A549 (cell line): ENCODE data around the gene SSH2. TPM values are rescaled to one million over a fixed set of nuclear protein-coding genes. Genes with fewer than 3 reads are reported as not detected.

Experiments used
- ATAC-seq, 2 experiments: fragments of 200-7000 bp in 1 of 2; fragments of >200 bp in 1 of 2; cut with Nextera tagmentation in 1 of 2; cut with Tn5 transposase in 1 of 2; 3 replicates each; pipeline versions ENCODE4 v1.8.0 to v1.9.1; 2018 to 2020; ENCODE audit warnings: mild to moderate bottlenecking in 1 of 2, moderate library complexity in 1 of 2
- CTCF ChIA-PET: fragments of 300-600 bp; sonication (Branson Sonifier 250); formaldehyde crosslinking; extraction: SDS; loops from one replicate; lab custom pipeline; 2021; ENCODE audit warnings: antibody characterized with exemption, inconsistent platforms; lab: Yijun Ruan, JAX
- POLR2A ChIA-PET: fragments of 350-600 bp; formaldehyde crosslinking; extraction: SDS; loops from one replicate; lab custom pipeline; 2021; ENCODE audit warnings: antibody characterized with exemption, inconsistent platforms; lab: Yijun Ruan, JAX
- DNase-seq, 2 experiments: peaks; one replicate each; pipeline versions ENCODE4 v3.0.0 to v3.0.0-alpha.2; 2011 to 2016; ENCODE audit warnings: low read depth in 1 of 2, low spot score in 1 of 2
- FAIRE-seq: peaks from 2 replicates; lab custom pipeline; 2011; peaks lifted over from hg19 to GRCh38; lab: Jason Lieb, UNC
- H3K27ac ChIP-seq, 2 experiments: fragments of >200 bp; sonication (Bioruptor Twin); formaldehyde crosslinking; 3 replicates each; pipeline ENCODE4 v1.5.1; 2016 to 2017
- H3K4me1 ChIP-seq: fragments of >200 bp; sonication (Bioruptor Twin); formaldehyde crosslinking; 3 replicates; pipeline ENCODE4 v1.6.1; 2016
- H3K4me2 ChIP-seq: fragments of >200 bp; sonication (Bioruptor Twin); formaldehyde crosslinking; 3 replicates; pipeline ENCODE4 v1.6.1; 2016
- H3K4me3 ChIP-seq: fragments of >200 bp; sonication (Bioruptor Twin); formaldehyde crosslinking; 3 replicates; pipeline ENCODE4 v1.5.1; 2016
- H3K9me3 ChIP-seq: fragments of >200 bp; sonication (Bioruptor Twin); formaldehyde crosslinking; 3 replicates; pipeline ENCODE4 v1.6.1; 2016
- BCL3 ChIP-seq: fragments of >200 bp; sonication (Bioruptor Twin); formaldehyde crosslinking; IDR thresholded peaks from 3 replicates; pipeline ENCODE4 v1.6.1; 2016
- BHLHE40 ChIP-seq: IDR thresholded peaks from 2 replicates; pipeline ENCODE4 v1.6.1; 2012; ENCODE audit warnings: low read depth, low read length, inconsistent platforms
- CHD2 ChIP-seq: fragments of 150-350 bp; IDR thresholded peaks from 2 replicates; pipeline ENCODE4 v1.6.1; 2014; ENCODE audit warnings: low read length; ENCODE audit not compliant: partially characterized antibody
- EHMT2 ChIP-seq: fragments of 200-600 bp; sonication (generic); IDR thresholded peaks from 2 replicates; pipeline ENCODE4 v1.6.1; 2016; ENCODE audit warnings: antibody characterized with exemption, low read depth, mild to moderate bottlenecking, moderate library complexity
- ESRRA ChIP-seq: fragments of 150-350 bp; IDR thresholded peaks from 2 replicates; pipeline ENCODE4 v1.6.1; 2014; ENCODE audit warnings: mild to moderate bottlenecking, low read length, borderline replicate concordance
- FOSB ChIP-seq: fragments of 250-450 bp; sonication (Bioruptor Pico); IDR thresholded peaks from 2 replicates; pipeline ENCODE4 v1.5.0; 2020; ENCODE audit warnings: mild to moderate bottlenecking, moderate library complexity
- FOXS1 ChIP-seq: fragments of 250-450 bp; sonication (Bioruptor Pico); IDR thresholded peaks from 2 replicates; pipeline ENCODE4 v1.5.0; 2020; ENCODE audit warnings: mild to moderate bottlenecking, moderate library complexity
- HDAC2 ChIP-seq: fragments of 200-600 bp; sonication (generic); IDR thresholded peaks from 2 replicates; pipeline ENCODE4 v1.6.1; 2016
- HEYL ChIP-seq: fragments of 250-450 bp; sonication (Bioruptor Pico); IDR thresholded peaks from 2 replicates; pipeline ENCODE4 v1.8.0; 2021; ENCODE audit warnings: mild to moderate bottlenecking, moderate library complexity
- HMGXB4 ChIP-seq: fragments of 250-450 bp; sonication (Bioruptor Pico); IDR thresholded peaks from 2 replicates; pipeline ENCODE4 v1.5.0; 2021; ENCODE audit warnings: mild to moderate bottlenecking, moderate library complexity, borderline replicate concordance
- HOXB13 ChIP-seq: fragments of 250-450 bp; sonication (Bioruptor Pico); IDR thresholded peaks from 2 replicates; pipeline ENCODE4 v1.5.0; 2020; ENCODE audit warnings: low read depth, mild to moderate bottlenecking, moderate library complexity
- JUNB ChIP-seq: fragments of >200 bp; sonication (Bioruptor Twin); formaldehyde crosslinking; IDR thresholded peaks from 2 replicates; pipeline ENCODE4 v1.6.1; 2016
- KDM5A ChIP-seq: fragments of 200-600 bp; sonication (generic); IDR thresholded peaks from 2 replicates; pipeline ENCODE4 v1.6.1; 2016; ENCODE audit warnings: antibody characterized with exemption, mild to moderate bottlenecking
- MAZ ChIP-seq: fragments of 150-350 bp; IDR thresholded peaks from 2 replicates; pipeline ENCODE4 v1.6.1; 2014; ENCODE audit warnings: antibody characterized with exemption, low read depth, low read length, borderline replicate concordance
- PHF8 ChIP-seq: fragments of 200-600 bp; sonication (generic); IDR thresholded peaks from 2 replicates; pipeline ENCODE4 v1.6.1; 2016; ENCODE audit warnings: low read depth, mild to moderate bottlenecking, antibody characterized with exemption, moderate library complexity, borderline replicate concordance
- POLR2AphosphoS2 ChIP-seq: conservative IDR thresholded peaks from 2 replicates; pipeline ENCODE4 v1.6.1; 2012; ENCODE audit warnings: low read length, improper control_type of control experiment, inconsistent platforms
- REST ChIP-seq: fragments of 200-600 bp; sonication (generic); IDR thresholded peaks from 2 replicates; pipeline ENCODE4 v1.6.1; 2016; ENCODE audit warnings: antibody characterized with exemption, mild to moderate bottlenecking, moderate library complexity
- SMC3 ChIP-seq: fragments of >200 bp; sonication (Bioruptor Twin); formaldehyde crosslinking; IDR thresholded peaks from 3 replicates; pipeline ENCODE4 v1.6.1; 2018; ENCODE audit warnings: inconsistent platforms
- ZC3H11A ChIP-seq: fragments of 450-650 bp; IDR thresholded peaks from 2 replicates; pipeline ENCODE4 v1.6.1; 2014; ENCODE audit warnings: antibody characterized with exemption, mild to moderate bottlenecking
- ZFP36 ChIP-seq: fragments of 450-650 bp; IDR thresholded peaks from 2 replicates; pipeline ENCODE4 v1.6.1; 2014; ENCODE audit warnings: borderline replicate concordance; ENCODE audit not compliant: partially characterized antibody
- ZNF302 ChIP-seq: fragments of 250-450 bp; sonication (Bioruptor Pico); IDR thresholded peaks from 2 replicates; pipeline ENCODE4 v1.9.0; 2021; ENCODE audit warnings: inconsistent platforms, mild to moderate bottlenecking, moderate library complexity
- WGBS: methylation state at CpG from one replicate; pipeline ENCODE4 v1.1.6; 2017; ENCODE audit errors: missing lambda C conversion rate; 5-methylcytosine and 5-hydroxymethylcytosine counted together
- polyA plus RNA-seq, 4 experiments: library from polyadenylated mRNA; depleted of rRNA in 3 of 4; stranded (reverse); fragments of >200 nt; fragmentation: RNase III in 1 of 4; extraction: RNeasy Plus Mini Kit Qiagen cat#74134 plus additional on column Dnase treatment in 1 of 4; gene quantifications; 2 replicates in 3 of 4; 3 replicates in 1 of 4; pipeline ENCODE4 v1.2.3, GENCODE V29; 2011 to 2017
- TF ChIP-seq, protein P1 (sequence below): fragments of >200 bp; sonication (Bioruptor Twin); formaldehyde crosslinking; IDR thresholded peaks from 2 replicates; pipeline ENCODE4 v1.6.1; 2016

The SSH2 gene
- polyA plus RNA-seq, 2 of the 4 experiments (the other 2 are of a cell fraction): 20.7 to 24.5 TPM

- H3K4me1 ChIP-seq: no peaks in the 10 kb centered on the region; the same call in 2 of the 3 replicates
- POLR2A ChIA-PET: no interaction called here
- H3K9me3 ChIP-seq: no peaks in the 10 kb centered on the region
- TF ChIP-seq BCL3 (no peak), POLR2AphosphoS2 (no peak), FOSB (CRISPR knock-in tag) (no peak), KDM5A (no peak), ZFP36 (no peak), CHD2 (no peak), ZNF302 (CRISPR knock-in tag) (no peak)
- H3K27ac ChIP-seq: no peak overlapping the region
- ATAC-seq (no peak), FAIRE-seq (no peak), DNase-seq (no peak)
- no peak overlapping the region for H3K4me3 ChIP-seq
- no peak overlapping the region for H3K4me2 ChIP-seq
- CTCF ChIA-PET: interaction anchor here (0.9 to 1.7 kb wide), 6 partner anchors 15 to 202 kb away, joined by 3 to 10 read pairs (median 5); no protein-coding TSS in a partner anchor
Measured at GRCh38 chr17:29892201-29892600, 37.8 kb downstream of the SSH2 start.

GRCh38 chr17:29891131-29891530 lies 38.9 kb downstream of the SSH2 start:
- H3K27ac ChIP-seq: no peak overlapping the region
- TF ChIP-seq ESRRA (no peak), ZFP36 (no peak), HMGXB4 (CRISPR knock-in tag) (no peak), PHF8 (no peak), SMC3 (no peak), POLR2AphosphoS2 (no peak), HOXB13 (CRISPR knock-in tag) (no peak), HDAC2 (no peak), BHLHE40 (no peak), HEYL (CRISPR knock-in tag) (no peak), JUNB (no peak), ZC3H11A (no peak), MAZ (no peak), EHMT2 (no peak), FOXS1 (CRISPR knock-in tag) (no peak), REST (no peak)
- TF ChIP-seq, protein P1, sequence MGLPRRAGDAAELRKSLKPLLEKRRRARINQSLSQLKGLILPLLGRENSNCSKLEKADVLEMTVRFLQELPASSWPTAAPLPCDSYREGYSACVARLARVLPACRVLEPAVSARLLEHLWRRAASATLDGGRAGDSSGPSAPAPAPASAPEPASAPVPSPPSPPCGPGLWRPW: no peak
- POLR2A ChIA-PET: no interaction called here
- 71% methylated on average over 1 of the region's 1 CpG for WGBS
- H3K9me3 ChIP-seq: no peaks in the 10 kb centered on the region
- DNase-seq (no peak), FAIRE-seq (no peak), ATAC-seq (no peak)
- no peak overlapping the region for H3K4me2 ChIP-seq
- CTCF ChIA-PET: interaction anchor here (0.6 to 1.7 kb wide), 3 partner anchors 34 to 203 kb away, joined by 3 to 10 read pairs (median 8); no protein-coding TSS in a partner anchor
- no peak overlapping the region for H3K4me3 ChIP-seq
- H3K4me1 ChIP-seq: no peaks in the 10 kb centered on the region; the same call in 2 of the 3 replicates
